GM19463 (cell line): ENCODE data around the gene PRDM5.

Experiments used
- ATAC-seq: cut with Tn5 transposase; IDR thresholded peaks from one replicate; pipeline ENCODE4 v1.9.1; 2021; ENCODE audit warnings: mild to moderate bottlenecking, moderate library complexity; ENCODE audit not compliant: unreplicated experiment

The PRDM5 gene

DNA sequence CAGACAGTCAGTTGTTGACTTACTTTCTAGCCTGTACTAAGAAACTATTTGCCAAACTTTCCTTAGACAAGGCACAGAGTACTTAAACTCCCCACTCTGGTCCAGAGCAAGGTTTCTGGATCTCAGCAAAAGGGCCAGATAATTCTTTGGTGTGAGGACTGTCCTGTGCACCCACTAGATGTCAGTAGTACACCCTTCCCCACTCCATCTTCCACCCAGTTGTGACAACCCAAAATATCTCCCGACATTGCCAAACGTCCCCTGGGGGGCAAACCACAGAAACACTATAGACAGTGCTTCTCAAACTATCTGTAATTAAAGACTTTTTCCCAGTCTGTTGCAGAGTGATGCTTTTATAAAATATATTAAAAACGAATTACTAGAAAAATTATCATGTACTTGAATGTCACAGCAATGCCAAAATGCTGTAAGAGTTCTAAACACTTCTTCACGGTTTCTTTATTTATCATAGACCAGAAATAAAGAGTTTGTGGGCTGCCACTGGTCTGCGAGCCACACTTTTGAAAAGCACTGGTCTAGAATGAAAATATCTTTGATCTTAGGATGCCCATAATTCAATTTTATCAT lies 203.5 kb downstream of the PRDM5 start:
- peak; percentile 85 for ATAC-seq

GRCh38 chr4:120716346-120716745 lies 206.2 kb downstream of the PRDM5 start:
- ATAC-seq, result no peak

DNA sequence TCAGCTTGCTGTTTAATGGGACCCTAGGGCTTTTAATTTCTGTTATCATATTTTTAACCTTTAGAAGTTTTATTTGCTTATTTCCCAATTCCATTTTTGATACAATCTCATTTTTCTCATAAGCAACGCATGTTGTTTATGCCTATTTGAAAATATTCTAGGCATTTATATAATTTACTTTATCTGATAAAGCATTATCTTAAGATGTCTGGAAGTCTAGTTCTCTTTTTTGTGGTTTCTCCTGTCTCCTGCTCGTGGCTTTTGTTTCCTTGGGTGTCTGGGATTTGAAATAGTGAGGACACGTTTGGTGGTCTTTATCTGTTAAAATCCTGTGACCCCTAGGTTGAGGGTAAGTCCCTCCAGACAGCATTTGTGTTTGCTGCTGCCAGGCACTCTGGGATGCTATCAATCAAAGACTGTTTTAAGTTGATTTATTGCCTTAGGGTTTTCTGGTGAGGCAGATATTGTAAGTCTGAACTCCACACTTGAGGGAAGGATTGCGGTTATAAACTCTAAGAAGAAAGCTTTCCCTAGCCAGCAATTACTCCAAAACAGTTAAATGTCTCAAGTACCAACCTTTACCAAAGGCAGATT lies 208.0 kb downstream of the PRDM5 start:
- no peak for ATAC-seq

DNA sequence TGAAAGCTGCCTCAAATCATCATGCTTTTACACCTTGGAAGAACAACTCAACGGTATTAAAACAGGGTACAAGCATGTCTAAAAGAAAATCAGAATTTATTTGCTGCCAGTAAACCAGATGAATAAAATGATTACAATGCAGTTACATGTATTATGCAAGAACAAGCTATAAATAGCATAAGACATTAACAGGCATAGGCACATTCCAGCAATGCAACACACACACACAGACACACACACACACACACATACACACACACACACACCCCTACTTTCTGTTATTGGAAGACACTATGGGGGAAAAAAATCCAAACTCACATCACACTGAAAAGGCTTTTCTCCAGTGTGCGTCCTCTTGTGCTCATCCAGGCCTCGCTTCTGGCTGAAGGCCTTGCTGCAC lies 212.5 kb downstream of the PRDM5 start:
- ATAC-seq, result no peak

DNA sequence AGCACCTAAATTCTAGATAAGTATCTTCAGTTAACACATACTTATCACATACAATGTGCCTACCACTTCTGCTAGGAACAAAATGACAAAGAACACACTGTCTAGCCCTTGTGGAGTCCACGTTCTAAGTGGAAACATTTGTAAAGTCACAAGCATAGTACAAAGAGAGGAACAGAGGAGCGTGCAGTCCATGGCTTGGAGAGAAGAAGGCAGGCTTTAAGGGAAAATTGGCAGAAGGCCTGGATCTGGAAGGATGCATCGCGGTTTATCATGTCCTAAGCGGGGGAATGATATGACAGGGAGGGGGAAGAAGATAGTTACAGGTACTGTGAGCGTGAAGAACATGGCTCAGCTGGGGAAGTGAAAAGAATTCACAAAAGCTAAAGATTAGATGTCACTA lies 218.0 kb downstream of the PRDM5 start:
- ATAC-seq, result no peak

GRCh38 chr4:120703908-120704307 lies 218.6 kb downstream of the PRDM5 start:
- no peak for ATAC-seq

- no peak for ATAC-seq
Observed at GRCh38 chr4:120699354-120699753, 223.2 kb downstream of the PRDM5 start.

DNA sequence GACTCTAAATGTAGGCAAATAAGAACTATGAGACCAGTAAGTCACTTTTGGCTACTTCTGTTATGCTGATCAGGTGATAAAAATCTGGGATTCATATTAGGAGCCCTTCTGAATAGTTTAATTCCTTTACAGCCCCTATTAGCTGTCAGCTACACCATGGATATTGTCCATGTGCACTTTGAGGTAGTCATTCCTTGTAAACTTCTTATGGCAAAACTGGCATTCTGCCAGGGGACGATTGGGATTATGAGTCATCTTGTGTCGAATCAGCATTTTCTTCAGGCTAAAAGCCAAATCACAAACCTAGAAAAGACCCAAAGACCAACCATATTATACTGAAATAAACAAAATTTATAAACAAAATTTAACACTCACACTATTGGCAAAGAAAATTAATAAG lies 227.6 kb downstream of the PRDM5 start:
- ATAC-seq, result no peak

GRCh38 chr4:120693816-120694215 lies 228.7 kb downstream of the PRDM5 start:
- no peak for ATAC-seq

GRCh38 chr4:120692964-120693363 lies 229.6 kb downstream of the PRDM5 start:
- ATAC-seq, result no peak

- no peak for ATAC-seq
Observed at GRCh38 chr4:120691536-120691935, 231.0 kb downstream of the PRDM5 start.

- no peak for ATAC-seq
Observed at GRCh38 chr4:120691106-120691505, 231.4 kb downstream of the PRDM5 start.

- no peak for ATAC-seq
Observed at GRCh38 chr4:120688791-120689190, 233.7 kb downstream of the PRDM5 start.

- ATAC-seq, result no peak
Observed at GRCh38 chr4:120685756-120686278, 236.7 kb downstream of the PRDM5 start.

DNA sequence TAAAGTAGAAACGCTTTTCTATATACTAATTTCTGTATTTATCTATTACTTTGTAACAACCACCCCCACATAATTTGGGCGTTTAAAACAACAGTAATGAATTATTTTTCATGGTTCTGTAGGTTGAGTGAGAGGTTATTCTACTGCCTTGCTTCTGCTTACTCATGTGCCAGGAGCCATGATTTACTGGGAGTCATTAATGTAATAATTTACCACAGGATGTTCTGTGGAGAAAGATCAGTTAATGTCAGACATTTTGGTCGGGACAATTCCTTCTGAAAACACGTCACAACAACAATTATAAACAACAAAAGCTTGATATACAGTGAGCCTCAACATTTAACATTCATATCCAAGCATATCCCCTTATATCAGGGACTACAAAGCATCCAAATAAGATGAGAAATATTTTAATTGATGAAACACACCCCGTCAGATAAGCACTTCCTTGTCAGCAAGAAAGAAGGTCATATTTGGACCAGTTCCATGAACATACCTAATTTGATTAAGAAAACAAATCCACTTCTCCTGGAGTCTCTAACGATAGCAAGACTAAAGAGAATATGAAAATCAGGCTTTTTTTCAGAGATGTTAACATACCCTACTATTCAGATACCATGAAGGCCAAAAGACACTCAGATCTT lies 238.5 kb downstream of the PRDM5 start:
- no peak for ATAC-seq

- ATAC-seq, result no peak
Observed at GRCh38 chr4:120682981-120683380, 239.5 kb downstream of the PRDM5 start.

DNA sequence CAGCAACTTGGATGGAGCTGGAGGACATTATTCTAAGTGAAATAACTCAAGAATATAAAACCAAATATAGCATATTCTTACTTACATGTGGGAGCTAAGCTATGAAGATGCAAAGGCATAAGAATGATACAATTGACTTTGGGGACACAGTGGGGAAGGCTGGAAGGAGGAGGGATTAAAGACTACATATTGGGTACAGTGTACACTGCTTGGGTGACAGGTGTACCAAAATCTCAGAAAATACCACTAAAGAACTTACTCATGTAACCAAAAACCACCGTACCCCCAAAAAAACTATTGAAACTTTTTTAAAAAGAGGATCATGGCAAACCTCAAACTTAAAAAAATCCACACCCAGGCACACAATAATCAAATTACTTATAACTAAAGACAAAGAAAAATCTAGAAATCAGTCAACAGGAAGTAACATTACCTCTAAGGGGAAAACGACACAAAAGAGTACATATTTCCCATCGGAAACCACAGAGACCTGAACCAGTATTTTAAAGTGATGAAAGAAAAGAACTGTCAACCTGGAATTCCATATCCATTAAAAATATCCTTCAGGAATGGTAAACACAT lies 241.8 kb downstream of the PRDM5 start:
- no peak for ATAC-seq

DNA sequence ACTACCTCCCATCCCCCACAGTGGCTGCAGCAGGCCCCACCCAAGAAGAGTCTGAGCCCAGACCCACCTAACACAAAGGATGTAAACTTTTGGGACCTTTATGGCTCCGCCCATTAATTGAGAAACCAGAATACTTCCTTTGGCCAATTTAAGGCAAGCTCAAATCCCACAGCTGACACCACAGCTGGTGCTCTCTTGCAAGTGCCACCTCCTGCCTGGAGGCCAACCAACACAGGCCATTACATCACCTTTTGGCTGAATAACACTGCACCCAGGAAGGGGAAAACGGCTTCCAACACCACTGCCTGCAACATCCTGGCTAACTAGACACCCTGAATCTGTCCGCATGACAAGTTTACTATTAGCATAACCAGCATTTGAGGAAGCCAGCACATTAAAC lies 248.8 kb downstream of the PRDM5 start:
- no peak for ATAC-seq

DNA sequence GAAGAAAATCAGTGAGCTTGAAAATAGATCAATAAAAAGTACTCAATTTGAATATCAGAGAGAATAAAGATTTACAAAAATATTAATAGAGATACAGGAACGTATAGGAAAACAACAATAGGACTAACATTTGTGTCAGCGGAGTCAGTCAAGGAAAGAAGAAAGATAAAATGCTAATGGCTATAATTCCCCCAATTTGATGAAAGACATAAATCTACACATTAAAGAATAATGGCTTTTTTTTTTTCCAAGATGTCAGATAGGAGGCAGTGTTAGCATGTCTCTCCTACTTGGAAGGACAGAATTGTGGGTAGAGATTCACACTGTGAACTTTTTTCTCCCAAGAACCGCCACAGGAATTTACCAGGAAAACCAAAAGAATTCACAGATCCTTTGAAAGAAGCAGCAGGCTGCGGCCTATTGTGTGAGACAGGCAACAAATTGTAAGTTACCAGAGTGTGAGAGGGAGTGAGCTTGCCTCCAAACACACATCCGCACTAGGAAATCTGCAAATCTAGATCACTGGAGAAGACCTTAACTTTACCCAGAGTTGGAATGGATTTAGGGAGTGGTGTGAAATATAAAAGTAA lies 249.9 kb downstream of the PRDM5 start:
- no peak for ATAC-seq

DNA sequence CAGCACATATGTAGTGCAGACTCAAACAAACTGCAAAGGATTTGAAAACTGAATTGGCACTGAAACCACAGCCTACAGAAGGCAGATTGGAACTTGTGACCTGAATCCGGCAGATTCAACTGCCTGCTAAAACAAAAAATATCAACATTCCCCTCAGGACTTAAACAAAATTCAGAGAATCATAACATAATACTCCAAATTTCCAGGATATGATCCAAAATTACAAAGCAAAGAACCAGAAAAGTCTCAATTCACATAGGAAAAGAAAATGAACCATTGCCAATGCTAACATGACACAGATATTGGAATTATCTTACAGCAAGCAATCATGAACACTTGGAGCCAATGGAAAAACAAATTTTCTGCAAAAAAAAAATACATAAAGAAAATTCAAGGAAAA lies 250.4 kb downstream of the PRDM5 start:
- no peak for ATAC-seq

DNA sequence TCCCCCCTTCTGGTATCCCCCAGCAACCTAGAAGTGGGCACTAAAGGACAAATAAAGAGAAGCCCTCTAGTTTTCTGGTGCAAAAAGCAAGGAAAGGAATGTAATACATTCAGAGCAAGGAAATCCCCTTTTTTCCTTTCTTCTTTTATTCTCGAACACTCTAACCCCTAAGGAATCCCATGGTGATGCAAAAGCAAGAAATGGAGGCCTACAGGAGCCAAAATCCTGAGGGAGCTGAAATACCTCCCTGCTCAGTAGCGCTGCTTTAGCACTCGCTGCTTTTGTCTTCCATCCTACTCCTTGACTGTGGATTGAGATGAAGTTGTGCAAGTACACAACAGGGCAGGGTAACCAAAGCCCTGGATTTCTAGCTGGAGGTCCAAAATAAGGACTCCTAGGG lies 251.0 kb downstream of the PRDM5 start:
- no peak for ATAC-seq

DNA sequence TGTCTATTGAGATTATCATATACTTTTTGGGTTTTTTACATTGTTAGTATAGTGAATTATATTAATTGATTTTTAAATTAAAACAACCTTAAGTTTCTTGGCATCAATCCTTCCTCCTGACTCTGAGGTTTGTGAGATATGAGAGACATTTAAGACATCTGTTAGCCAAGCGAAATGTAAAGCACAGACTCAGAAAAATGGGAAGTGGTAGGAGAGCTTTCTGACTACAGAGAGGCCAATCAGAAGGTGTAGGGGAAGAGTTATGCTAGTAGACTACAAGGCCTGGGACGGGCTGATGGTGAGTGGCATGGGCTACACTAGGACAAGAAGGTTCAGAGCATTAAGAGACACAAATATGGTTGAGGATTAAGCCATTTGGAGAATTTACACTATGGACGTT lies 255.4 kb downstream of the PRDM5 start:
- ATAC-seq, result no peak
